SK-N-SH (cell line): ENCODE measurements around the gene FDXR. TPM values are rescaled to one million over a fixed set of nuclear protein-coding genes. Genes with fewer than 3 reads are reported as not detected.

ENCODE experiments used
- CTCF ChIA-PET: fragments of 300-600, 350-600 bp; formaldehyde crosslinking; extraction: SDS; loops from one replicate; lab custom pipeline; 2021; lab: Yijun Ruan, JAX
- POLR2A ChIA-PET: fragments of 350-600 bp; sonication (Branson Sonifier 250); formaldehyde crosslinking; extraction: SDS; loops from one replicate; lab custom pipeline; 2020; ENCODE audit warnings: antibody characterized with exemption, inconsistent platforms; lab: Yijun Ruan, JAX
- DNase-seq: peaks from one replicate; pipeline ENCODE4 v3.0.0; 2012
- H2AFZ ChIP-seq: fragments of 200-600 bp; sonication (generic); 2 replicates; pipeline ENCODE4 v1.8.1; 2016; ENCODE audit warnings: antibody characterized with exemption, mild to moderate bottlenecking, low read depth
- H3F3A ChIP-seq: fragments of 200-600 bp; sonication (generic); replicated peaks from 2 replicates; pipeline ENCODE3; 2016; ENCODE audit warnings: antibody characterized with exemption, mild to moderate bottlenecking; ENCODE audit not compliant: insufficient read depth
- H3K27ac ChIP-seq, 2 experiments: fragments of 200-500 bp in 1 of 2; fragments of 200-600 bp in 1 of 2; sonication (Bioruptor generic) in 1 of 2; sonication (generic), shearing (Covaris generic) in 1 of 2; 2 replicates each; pipeline versions ENCODE4 v1.5.1 to v1.6.1; 2014 to 2016; ENCODE audit warnings: low read depth in 2 of 2, inconsistent platforms in 1 of 2, low read length in 1 of 2, mild to moderate bottlenecking in 1 of 2, mixed read lengths in 1 of 2
- H3K27me3 ChIP-seq: fragments of 200-600 bp; sonication (generic), shearing (Covaris generic); 2 replicates; pipeline ENCODE4 v1.6.1; 2016; ENCODE audit warnings: mixed run types; ENCODE audit not compliant: insufficient read depth
- H3K36me3 ChIP-seq, 2 experiments: fragments of 200-500 bp in 1 of 2; fragments of 200-600 bp in 1 of 2; sonication (Bioruptor generic) in 1 of 2; sonication (generic) in 1 of 2; replicated peaks in 1 of 2; 2 replicates each; pipeline versions ENCODE3 to v1.5.1; 2014 to 2016; ENCODE audit warnings: low read length in 1 of 2, mild to moderate bottlenecking in 1 of 2; ENCODE audit not compliant: insufficient read depth in 2 of 2, control insufficient read depth in 1 of 2
- H3K4me1 ChIP-seq, 2 experiments: fragments of 200-500 bp in 1 of 2; fragments of 200-600 bp in 1 of 2; sonication (Bioruptor generic) in 1 of 2; sonication (generic), shearing (Covaris generic) in 1 of 2; 2 replicates each; pipeline versions ENCODE4 v1.5.1 to v1.6.1; 2014 to 2016; ENCODE audit warnings: low read depth in 1 of 2, low read length in 1 of 2, mixed run types in 1 of 2; ENCODE audit not compliant: insufficient read depth in 2 of 2, control insufficient read depth in 1 of 2
- H3K4me2 ChIP-seq: fragments of 200-600 bp; sonication (generic), shearing (Covaris generic); 2 replicates; pipeline ENCODE4 v1.6.1; 2017; ENCODE audit warnings: mixed run types
- H3K4me3 ChIP-seq, 2 experiments: fragments of 200-500 bp in 1 of 2; fragments of 200-600 bp in 1 of 2; sonication (Bioruptor generic) in 1 of 2; sonication (generic), shearing (Covaris generic) in 1 of 2; 2 replicates each; pipeline versions ENCODE4 v1.5.1 to v1.8.1; 2014 to 2016; ENCODE audit warnings: low read depth in 2 of 2, inconsistent platforms in 1 of 2, low read length in 1 of 2, mild to moderate bottlenecking in 1 of 2, mixed read lengths in 1 of 2, moderate library complexity in 1 of 2
- H3K79me2 ChIP-seq: fragments of 200-600 bp; sonication (generic); 2 replicates; pipeline ENCODE4 v1.8.1; 2017; ENCODE audit warnings: mild to moderate bottlenecking; ENCODE audit not compliant: insufficient read depth
- H3K9ac ChIP-seq: fragments of 200-600 bp; sonication (generic); 2 replicates; pipeline ENCODE4 v1.6.1; 2017; ENCODE audit warnings: mixed run types
- H3K9me2 ChIP-seq: fragments of 200-600 bp; sonication (generic); 2 replicates; pipeline ENCODE4 v1.6.1; 2017; ENCODE audit warnings: mixed run types
- H3K9me3 ChIP-seq: fragments of 200-600 bp; sonication (generic); 2 replicates; pipeline ENCODE4 v1.6.1; 2017; ENCODE audit warnings: mixed run types, mild to moderate bottlenecking, moderate library complexity
- H4K20me1 ChIP-seq: fragments of 200-600 bp; sonication (generic); 2 replicates; pipeline ENCODE4 v1.6.1; 2017; ENCODE audit warnings: mild to moderate bottlenecking, mixed run types; ENCODE audit not compliant: insufficient read depth
- ELF1 ChIP-seq: IDR thresholded peaks from 2 replicates; pipeline ENCODE4 v1.4.0; 2012
- EP300 ChIP-seq, 2 experiments: IDR thresholded peaks; 2 replicates each; pipeline versions ENCODE4 v1.4.0 to v1.6.1; 2012; ENCODE audit warnings: borderline replicate concordance in 1 of 2, low read depth in 1 of 2, low read length in 1 of 2
- FOXJ3 ChIP-seq: sonication (generic); formaldehyde crosslinking; IDR thresholded peaks from 2 replicates; pipeline ENCODE4 v1.5.1; 2020; ENCODE audit warnings: mild to moderate bottlenecking, missing genetic modification reagents
- FOXM1 ChIP-seq: IDR thresholded peaks from 2 replicates; pipeline ENCODE4 v1.4.0; 2012; ENCODE audit warnings: low read depth, mild to moderate bottlenecking
- GABPA ChIP-seq: IDR thresholded peaks from 2 replicates; pipeline ENCODE4 v1.4.0; 2012; ENCODE audit warnings: low read depth, mild to moderate bottlenecking
- JUND ChIP-seq: IDR thresholded peaks from 2 replicates; pipeline ENCODE4 v1.4.0; 2012
- MEF2A ChIP-seq: IDR thresholded peaks from 2 replicates; pipeline ENCODE4 v1.4.0; 2012; ENCODE audit warnings: low read depth, borderline replicate concordance
- MXI1 ChIP-seq: IDR thresholded peaks from 2 replicates; pipeline ENCODE4 v1.6.1; 2012; ENCODE audit warnings: mild to moderate bottlenecking, low read depth, low read length, improper control_type of control experiment
- POLR2AphosphoS5 ChIP-seq: IDR thresholded peaks from 2 replicates; pipeline ENCODE4 v1.6.1; 2012; ENCODE audit warnings: low read depth, low read length
- RXRA ChIP-seq: IDR thresholded peaks from 2 replicates; pipeline ENCODE4 v1.4.0; 2012; ENCODE audit warnings: low read depth, mild to moderate bottlenecking, borderline replicate concordance
- SIN3A ChIP-seq: IDR thresholded peaks from 2 replicates; pipeline ENCODE4 v1.6.1; 2012; ENCODE audit warnings: low read depth, mild to moderate bottlenecking, low read length, moderate library complexity, borderline replicate concordance
- TAF1 ChIP-seq: IDR thresholded peaks from 2 replicates; pipeline ENCODE4 v1.6.1; 2012; ENCODE audit warnings: low read depth, mild to moderate bottlenecking, low read length, moderate library complexity, borderline replicate concordance
- TCF12 ChIP-seq: IDR thresholded peaks from 2 replicates; pipeline ENCODE4 v1.4.0; 2012
- TEAD4 ChIP-seq: IDR thresholded peaks from 2 replicates; pipeline ENCODE4 v1.4.0; 2012; ENCODE audit warnings: mild to moderate bottlenecking, borderline replicate concordance; ENCODE audit not compliant: insufficient read depth
- WGBS: methylation state at CpG from one replicate; pipeline ENCODE4 v1.1.6; 2017; ENCODE audit warnings: low lambda C conversion rate; 5-methylcytosine and 5-hydroxymethylcytosine counted together
- polyA plus RNA-seq, 3 experiments: library from polyadenylated mRNA; depleted of rRNA; stranded (reverse); fragments of >200 nt; gene quantifications; 2 replicates each; pipeline ENCODE4 v1.2.3, GENCODE V29; 2012
- TF ChIP-seq, protein P1 (sequence below): IDR thresholded peaks from 2 replicates; pipeline ENCODE4 v1.4.0; 2012; ENCODE audit warnings: low read depth, borderline replicate concordance
- TF ChIP-seq, protein P2 (sequence below): IDR thresholded peaks from 2 replicates; pipeline ENCODE4 v1.4.0; 2012; ENCODE audit warnings: low read depth
- TF ChIP-seq, protein P3 (sequence below): IDR thresholded peaks from 2 replicates; pipeline ENCODE4; 2012
- TF ChIP-seq, protein P4 (sequence below): IDR thresholded peaks from 2 replicates; pipeline ENCODE4 v1.6.1; 2012; ENCODE audit warnings: mild to moderate bottlenecking, low read depth, low read length, moderate library complexity

FDXR gene
- polyA plus RNA-seq, 1 of the 3 experiments (the other 2 are of a cell fraction), result 86.7 TPM

DNA sequence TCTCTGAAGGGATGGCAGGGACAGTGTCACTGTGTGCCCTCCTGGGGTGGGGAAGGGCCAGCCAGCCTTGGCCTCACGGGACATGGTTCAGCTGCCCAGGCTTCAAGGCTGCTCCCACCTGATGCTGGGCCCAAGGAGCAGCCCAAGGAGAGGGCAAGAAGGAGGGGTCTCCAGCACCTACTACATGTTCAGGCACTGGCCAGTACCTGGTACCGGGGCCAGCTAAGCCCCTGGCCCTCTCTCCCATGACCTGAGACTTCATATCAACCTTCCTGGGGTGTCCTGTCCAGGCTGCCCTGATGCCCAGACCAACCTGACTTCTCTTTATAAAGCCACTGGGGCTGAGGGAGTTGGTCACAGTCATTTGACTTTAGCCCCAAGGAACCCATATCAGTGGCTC is 49.0 kb upstream of the FDXR start:
- Histone ChIP-seq H3K79me2 (no peaks in the 10 kb centered on the region), H3K27ac (no peak overlapping the region), H3K27me3 (peaks cover 53% of the 10 kb centered on the region), H3K36me3 (no peaks in the 10 kb centered on the region), H3K9me3 (no peaks in the 10 kb centered on the region), H3K9ac (no peak overlapping the region), H3K9me2 (no peaks in the 10 kb centered on the region), H2AFZ (no peak overlapping the region), H4K20me1 (peaks cover 3% of the 10 kb centered on the region; the same call in 1 of the 2 replicates), H3K4me2 (no peak overlapping the region), H3K4me1 (peaks cover 0 to 19% of the 10 kb centered on the region in 2 experiments; a peak in 1 of 4 replicates), H3F3A (no peaks in the 10 kb centered on the region), H3K4me3 (no peak overlapping the region)
- no peak for DNase-seq
- ChIA-PET POLR2A (interaction anchor here (1.0 kb wide), 1 partner anchor 13 kb away, joined by 3 read pairs; no protein-coding TSS in a partner anchor), CTCF (interaction anchor here (1.0 to 12.1 kb wide), 11 partner anchors 10 to 280 kb away, joined by 3 to 286 read pairs (median 8); partner anchors contain the start of gene MRPL58)
- WGBS, result 75% methylated on average over 1 of the region's 2 CpGs
- TF ChIP-seq, protein P1, sequence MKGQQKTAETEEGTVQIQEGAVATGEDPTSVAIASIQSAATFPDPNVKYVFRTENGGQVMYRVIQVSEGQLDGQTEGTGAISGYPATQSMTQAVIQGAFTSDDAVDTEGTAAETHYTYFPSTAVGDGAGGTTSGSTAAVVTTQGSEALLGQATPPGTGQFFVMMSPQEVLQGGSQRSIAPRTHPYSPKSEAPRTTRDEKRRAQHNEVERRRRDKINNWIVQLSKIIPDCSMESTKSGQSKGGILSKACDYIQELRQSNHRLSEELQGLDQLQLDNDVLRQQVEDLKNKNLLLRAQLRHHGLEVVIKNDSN, result no peak
- TF ChIP-seq TCF12 (no peak), TEAD4 (no peak), JUND (no peak), POLR2AphosphoS5 (no peak), MXI1 (no peak), GABPA (no peak), RXRA (no peak), EP300 (IDR thresholded peaks at IDR 0.05; ENCODE audit: borderline replicate concordance in 1 of 2, low read depth in 1 of 2, low read length in 1 of 2) (no peak), ELF1 (no peak), TAF1 (no peak), MEF2A (no peak), FOXM1 (no peak), SIN3A (no peak), FOXJ3 (no peak)
- TF ChIP-seq, protein P2, sequence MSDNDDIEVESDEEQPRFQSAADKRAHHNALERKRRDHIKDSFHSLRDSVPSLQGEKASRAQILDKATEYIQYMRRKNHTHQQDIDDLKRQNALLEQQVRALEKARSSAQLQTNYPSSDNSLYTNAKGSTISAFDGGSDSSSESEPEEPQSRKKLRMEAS, result no peak
- TF ChIP-seq, protein P3, sequence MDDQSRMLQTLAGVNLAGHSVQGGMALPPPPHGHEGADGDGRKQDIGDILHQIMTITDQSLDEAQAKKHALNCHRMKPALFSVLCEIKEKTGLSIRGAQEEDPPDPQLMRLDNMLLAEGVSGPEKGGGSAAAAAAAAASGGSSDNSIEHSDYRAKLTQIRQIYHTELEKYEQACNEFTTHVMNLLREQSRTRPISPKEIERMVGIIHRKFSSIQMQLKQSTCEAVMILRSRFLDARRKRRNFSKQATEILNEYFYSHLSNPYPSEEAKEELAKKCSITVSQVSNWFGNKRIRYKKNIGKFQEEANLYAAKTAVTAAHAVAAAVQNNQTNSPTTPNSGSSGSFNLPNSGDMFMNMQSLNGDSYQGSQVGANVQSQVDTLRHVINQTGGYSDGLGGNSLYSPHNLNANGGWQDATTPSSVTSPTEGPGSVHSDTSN, result no peak
- TF ChIP-seq, protein P4, sequence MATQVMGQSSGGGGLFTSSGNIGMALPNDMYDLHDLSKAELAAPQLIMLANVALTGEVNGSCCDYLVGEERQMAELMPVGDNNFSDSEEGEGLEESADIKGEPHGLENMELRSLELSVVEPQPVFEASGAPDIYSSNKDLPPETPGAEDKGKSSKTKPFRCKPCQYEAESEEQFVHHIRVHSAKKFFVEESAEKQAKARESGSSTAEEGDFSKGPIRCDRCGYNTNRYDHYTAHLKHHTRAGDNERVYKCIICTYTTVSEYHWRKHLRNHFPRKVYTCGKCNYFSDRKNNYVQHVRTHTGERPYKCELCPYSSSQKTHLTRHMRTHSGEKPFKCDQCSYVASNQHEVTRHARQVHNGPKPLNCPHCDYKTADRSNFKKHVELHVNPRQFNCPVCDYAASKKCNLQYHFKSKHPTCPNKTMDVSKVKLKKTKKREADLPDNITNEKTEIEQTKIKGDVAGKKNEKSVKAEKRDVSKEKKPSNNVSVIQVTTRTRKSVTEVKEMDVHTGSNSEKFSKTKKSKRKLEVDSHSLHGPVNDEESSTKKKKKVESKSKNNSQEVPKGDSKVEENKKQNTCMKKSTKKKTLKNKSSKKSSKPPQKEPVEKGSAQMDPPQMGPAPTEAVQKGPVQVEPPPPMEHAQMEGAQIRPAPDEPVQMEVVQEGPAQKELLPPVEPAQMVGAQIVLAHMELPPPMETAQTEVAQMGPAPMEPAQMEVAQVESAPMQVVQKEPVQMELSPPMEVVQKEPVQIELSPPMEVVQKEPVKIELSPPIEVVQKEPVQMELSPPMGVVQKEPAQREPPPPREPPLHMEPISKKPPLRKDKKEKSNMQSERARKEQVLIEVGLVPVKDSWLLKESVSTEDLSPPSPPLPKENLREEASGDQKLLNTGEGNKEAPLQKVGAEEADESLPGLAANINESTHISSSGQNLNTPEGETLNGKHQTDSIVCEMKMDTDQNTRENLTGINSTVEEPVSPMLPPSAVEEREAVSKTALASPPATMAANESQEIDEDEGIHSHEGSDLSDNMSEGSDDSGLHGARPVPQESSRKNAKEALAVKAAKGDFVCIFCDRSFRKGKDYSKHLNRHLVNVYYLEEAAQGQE, result no peak
